HG02840 (cell line): ENCODE data around the gene OS9.
A peak's percentile ranks its signal among the peaks of the same experiment; 100 is the strongest.

Experiments used
- ATAC-seq: cut with Tn5 transposase; IDR thresholded peaks from one replicate; pipeline ENCODE4 v1.9.1; 2021; ENCODE audit warnings: mild to moderate bottlenecking, moderate library complexity, moderate number of reproducible peaks; ENCODE audit not compliant: unreplicated experiment, low FRiP score

Gene OS9

DNA sequence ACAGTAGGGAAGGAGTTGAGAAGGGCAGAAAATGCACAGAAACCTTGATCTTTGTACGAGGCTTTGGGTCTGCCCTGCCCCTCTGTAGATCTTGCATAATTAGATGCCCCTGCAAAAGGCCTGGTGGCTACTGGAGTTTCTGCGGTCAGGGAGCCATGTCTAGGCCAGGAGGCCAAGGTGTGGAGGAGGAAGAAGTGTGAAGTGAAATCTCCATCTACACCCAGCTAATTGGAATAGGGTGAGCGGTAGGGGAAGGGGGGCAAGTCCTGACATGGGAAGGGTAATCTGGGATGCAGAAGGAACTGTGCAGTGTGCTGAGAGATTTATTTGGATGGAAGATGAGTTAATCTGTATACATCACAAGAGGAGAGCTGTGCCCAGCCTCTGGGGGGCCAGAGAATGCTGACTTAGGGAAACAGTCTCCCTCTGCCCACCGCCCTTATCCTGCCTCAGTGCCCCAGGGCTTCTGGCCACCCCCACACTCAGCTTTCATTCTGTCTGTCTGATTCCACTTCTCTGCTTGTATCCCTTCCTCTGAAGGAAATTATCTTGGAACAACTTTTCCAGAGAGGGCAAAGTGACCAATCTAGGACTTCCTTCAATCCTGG, 67.6 kb downstream of the OS9 start:
- ATAC-seq = no peak

DNA sequence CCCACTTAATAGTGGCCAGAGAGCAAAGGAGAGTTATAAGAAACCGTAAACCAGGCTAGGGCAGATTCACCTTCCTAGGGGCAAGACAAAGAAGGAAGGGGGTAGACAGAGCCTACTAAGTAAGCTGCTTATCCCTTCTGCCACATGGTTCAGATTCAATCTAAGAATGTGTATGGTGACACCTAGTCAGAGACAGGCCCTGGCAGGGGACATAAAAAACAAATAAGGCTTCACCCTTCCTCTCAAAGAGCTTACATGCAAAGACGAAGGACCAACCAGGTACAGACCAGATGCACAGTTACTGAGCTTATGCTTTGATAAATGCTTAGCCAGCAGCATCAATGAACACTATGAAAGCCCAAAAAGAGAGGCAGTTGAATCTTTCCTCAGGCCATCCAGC, 68.5 kb downstream of the OS9 start:
- no peak for ATAC-seq

DNA sequence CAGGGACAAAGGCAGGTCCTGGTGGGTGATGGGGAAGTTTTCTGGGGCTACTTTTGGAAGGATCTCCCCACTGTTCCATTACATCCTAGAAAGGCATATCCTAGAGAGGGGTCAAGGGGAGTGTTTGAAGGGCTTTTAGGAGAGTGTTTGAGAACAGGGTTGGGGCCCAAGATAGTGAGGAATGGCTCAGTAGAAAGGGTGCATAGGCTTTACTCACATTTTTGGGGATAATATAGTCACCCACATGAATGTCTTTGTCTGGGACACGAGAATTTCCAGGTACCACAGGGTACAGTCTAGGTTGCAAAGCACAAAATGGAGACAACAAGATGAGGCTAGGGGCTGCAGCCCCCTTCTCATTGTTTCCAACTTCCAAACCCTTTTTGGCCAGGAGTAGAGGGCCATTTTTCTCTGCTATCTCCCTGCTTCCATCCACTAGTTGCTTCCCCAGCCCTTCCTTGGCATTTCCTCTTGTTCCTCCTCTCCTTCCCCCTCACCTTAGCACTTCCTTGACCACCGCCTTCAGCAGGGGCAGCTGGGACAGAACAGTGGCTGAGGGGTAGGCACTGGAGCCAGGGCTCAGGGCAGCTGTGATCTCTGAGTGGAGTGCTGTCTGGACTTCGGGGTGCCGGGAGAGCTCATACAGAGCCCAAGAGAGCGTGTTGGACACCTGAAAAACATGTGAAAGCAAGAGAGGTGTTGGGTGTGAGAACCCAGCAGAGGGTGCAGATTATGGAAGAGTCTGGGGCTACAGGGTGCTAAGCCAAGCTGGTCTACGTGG, 70.1 kb downstream of the OS9 start:
- no peak for ATAC-seq

DNA sequence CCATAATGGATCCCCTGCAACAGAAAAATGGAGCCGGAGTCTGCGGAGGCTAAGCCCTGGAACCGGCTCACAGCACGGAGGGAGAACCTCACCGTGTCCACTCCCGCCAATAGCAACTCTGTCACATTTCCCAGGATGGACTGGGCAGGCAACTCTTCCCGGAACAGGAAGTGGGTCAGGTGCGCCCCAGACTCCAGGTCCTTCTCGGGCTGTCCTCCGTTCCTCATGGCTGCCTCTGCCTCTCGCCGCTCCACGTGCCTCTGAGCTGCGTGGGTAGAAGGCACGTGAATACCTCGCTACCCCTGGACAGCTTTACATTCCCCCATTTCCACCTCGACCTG, 70.7 kb downstream of the OS9 start:
- ATAC-seq = no peak

DNA sequence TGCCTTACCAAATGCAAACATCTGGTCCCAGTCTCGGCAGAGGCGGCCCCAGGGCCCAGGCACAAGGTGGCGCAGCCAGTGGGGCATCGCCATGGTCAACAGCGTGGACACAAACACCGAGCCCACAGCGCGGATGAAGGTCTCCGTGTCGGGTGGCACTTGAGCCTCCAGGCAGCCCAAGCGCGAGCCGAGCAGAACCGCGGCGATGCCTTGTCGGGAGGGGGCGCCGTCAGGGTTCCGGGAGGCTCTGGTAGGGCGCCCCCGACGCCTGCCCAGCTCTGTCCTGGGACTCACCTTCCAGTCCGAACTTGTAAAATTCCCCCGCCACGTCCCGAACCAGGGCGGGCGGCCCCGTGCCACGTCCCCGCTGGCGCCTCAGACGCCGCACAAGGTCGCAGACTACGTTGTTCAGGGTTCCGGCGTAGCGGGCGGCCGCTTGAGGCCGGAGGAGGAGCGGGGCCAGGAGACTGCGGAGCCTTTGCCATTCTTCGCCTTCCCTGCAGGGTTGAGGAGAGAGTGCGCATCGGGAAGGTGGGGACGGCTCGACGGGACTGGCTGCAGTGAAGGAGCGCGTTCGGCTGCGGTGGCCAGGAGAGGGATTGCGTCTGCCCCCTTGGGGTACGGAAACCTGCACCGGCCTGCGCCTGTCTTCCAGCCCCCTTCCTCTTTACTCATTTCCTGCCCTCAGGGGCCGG, 71.2 kb downstream of the OS9 start:
- peak; percentile 34 for ATAC-seq

DNA sequence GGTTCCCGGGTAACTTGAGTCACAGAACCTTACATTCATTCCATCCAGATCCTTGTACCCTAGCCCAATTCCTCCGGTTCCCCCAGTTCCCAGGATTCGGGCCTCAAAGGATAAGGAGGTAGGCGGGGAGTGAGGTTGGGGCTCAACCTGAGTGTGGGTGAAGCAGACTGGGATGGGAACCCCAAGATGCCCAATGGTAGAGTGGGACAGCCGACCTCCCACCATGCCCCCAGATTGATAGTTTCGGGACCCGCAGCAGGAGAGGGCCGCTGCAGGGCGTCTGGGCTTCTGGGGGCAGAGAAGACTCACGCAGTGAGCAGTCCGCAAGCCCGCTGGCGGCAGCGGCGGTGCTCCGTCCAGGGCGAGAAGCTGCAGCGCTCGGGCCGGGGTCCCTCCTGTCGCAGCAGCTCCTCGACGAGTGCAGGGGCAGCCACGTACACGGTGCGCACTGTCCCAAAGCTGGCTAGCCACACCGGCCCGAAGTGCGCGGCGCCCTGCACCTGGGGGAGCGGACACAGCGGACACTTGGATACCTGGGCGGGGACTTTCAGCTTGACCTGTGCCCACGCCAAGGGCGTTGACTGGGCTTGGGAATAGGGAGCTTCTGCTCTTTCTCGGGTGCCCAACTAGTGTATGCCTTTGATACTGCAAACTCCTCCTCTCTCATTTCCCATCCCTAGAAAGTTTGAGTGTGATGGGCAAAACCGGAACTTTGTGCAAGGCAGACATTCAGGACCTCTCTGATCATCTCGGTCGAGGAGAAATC, 71.9 kb downstream of the OS9 start:
- no peak for ATAC-seq

DNA sequence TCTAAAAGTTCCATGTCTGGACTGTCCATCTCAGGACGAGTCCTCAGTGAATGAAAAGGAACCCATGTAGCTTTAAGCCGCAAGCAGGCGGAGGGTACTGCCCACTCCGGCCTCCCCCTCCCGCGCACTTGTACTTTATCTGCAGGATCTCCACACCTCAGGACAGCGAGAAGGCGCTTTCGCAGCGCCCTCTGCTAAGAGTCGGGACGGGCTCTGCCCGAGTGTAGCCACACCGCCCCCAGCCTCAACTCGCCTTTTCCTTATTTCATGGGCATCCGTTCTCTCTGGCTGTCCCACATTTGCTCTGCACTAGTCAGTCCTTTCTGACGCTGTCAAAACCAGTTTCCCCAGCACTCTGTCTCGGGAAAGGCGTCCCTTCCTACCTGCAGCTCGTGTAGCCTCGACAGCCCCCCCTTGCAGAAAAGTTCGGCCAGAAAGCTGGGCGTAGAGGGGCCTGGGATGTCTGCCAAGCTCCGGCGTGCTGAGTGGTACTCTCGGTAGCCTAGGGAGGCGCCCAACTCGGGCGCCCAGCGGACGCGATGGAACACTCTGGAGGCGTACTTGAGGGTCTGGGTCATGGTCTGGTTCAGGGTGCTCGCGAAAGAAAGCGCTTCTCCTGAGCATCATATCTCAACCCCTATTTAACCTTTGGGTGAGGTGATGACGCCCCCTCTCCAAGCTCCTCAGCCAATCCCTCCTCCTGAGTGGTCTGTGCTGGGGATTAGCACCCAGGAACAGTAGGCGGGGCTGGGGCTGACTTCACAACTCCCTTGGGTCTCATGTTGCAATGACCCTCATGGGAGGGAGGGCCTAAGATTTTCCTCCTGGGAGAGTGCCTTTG, 72.8 kb downstream of the OS9 start, which contains the start of gene CYP27B1:
CYP27B1 (minus strand) TSS at position 615 of the 841 bp plus-strand sequence; CDS start at position 578, 37 bp downstream.
- no peak for ATAC-seq

DNA sequence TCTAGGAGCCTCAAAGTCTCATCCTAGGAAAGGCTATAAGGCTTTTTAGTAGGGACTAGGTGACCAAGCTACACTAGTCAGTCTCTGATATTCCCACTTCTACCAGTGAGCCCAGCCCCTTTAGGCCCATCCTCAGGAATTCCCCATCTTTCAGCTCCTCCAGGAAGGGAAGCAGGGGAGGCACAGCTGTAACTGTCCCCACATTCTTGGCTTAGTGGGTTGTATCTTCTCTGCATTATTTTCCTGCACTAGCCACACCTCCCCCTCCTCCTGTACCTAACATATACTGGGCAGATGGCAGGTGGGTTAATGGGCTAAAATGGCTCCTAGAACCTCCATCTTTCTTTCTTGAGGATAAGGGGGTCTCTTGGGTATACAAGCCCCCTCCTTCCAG, 73.4 kb downstream of the OS9 start:
- ATAC-seq = no peak

DNA sequence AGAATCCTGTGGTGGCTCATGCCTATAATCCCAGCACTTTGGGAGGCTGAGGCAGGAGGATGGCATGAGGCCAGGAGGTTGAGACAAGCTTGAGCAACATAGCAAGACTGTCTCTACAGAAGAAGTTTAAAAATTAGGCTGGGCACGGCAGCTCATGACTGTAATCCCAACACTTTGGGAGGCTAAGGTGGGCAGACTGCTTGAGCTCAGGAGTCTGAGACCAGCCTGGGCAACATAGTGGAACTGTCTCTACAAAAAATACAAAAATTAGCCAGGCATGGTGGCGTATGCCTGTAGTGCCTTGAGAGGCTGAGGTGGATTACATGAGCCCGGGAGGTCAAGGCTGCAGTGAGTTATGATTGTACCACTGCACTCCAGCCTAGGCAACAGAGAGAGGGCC, 73.9 kb downstream of the OS9 start:
- no peak for ATAC-seq

DNA sequence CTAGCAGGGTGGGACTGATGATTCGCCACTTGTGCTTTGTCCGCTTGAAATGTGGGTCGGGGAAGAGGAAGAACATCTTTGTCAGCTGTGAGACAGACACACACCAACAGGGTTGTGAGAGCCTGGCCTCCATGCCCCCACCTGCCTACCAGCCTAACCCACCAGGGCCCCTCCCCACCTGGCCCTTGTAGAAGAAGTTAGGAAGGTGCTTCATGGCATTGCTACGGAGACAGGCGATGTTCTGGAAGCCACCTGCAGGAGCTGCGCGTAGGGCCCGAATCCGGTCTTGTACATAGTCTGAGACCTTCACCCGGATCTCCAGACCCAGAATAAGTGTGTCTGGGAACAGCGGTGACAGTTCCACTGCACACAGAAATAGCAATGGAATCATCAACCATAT, 75.7 kb downstream of the OS9 start:
- no peak for ATAC-seq

DNA sequence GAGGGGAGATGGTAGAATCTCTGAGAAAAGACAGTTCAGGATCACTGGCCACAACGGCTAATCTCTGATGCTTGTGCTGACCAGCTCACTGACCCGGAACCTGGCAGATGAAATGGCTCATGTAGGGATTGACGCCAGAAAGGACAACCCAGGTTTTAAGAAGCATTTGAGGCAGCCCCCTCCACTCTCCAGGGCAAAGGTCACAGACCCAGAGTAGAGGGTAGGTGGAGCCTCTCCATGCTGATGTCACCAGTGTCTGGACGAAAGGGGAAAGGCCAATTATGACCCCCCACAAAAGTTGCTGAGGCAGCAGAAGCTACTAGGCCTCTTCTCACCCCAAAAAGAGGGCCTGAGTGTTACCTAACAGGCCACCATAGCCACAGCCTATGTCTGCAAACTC, 76.8 kb downstream of the OS9 start:
- ATAC-seq = no peak
